HEK293 (cell line): Measurements from ENCODE around the gene TLE2.

Experiments used
- CTCF ChIA-PET: fragments of 350-600 bp; formaldehyde crosslinking; extraction: SDS; loops from one replicate; lab custom pipeline; 2021; ENCODE audit warnings: antibody characterized with exemption; lab: Yijun Ruan, JAX
- POLR2A ChIA-PET: fragments of 300-600 bp; formaldehyde crosslinking; extraction: SDS; loops from one replicate; lab custom pipeline; 2020; ENCODE audit warnings: antibody characterized with exemption, inconsistent platforms; lab: Yijun Ruan, JAX
- H3K27ac ChIP-seq: fragments of 200-500 bp; sonication (Bioruptor generic); 2 replicates; pipeline ENCODE4 v1.5.1; 2014; ENCODE audit warnings: low read depth, low read length, control low read depth, inconsistent platforms; ENCODE audit errors: extremely low read depth
- H3K36me3 ChIP-seq, 2 experiments: fragments of 200-500 bp in 1 of 2; sonication (Bioruptor generic) in 1 of 2; 1 replicate in 1 of 2; 2 replicates in 1 of 2; pipeline ENCODE4 v1.5.1; 2014 to 2017; ENCODE audit warnings: inconsistent platforms in 2 of 2, low read length in 2 of 2; ENCODE audit not compliant: control insufficient read depth in 2 of 2, insufficient read depth in 1 of 2
- H3K4me1 ChIP-seq: fragments of 200-500 bp; sonication (Bioruptor generic); 2 replicates; pipeline ENCODE4 v1.5.1; 2014; ENCODE audit warnings: mild to moderate bottlenecking, low read length, inconsistent platforms; ENCODE audit not compliant: control insufficient read depth, insufficient read depth
- H3K4me3 ChIP-seq: 2 replicates; pipeline ENCODE4 v1.5.1; 2011; ENCODE audit warnings: low read depth, mild to moderate bottlenecking, control low read depth, low read length, moderate library complexity
- H3K9me3 ChIP-seq: fragments of 200-500 bp; sonication (Bioruptor generic); 2 replicates; pipeline ENCODE4 v1.5.1; 2014; ENCODE audit warnings: low read depth, low read length, inconsistent platforms; ENCODE audit not compliant: control insufficient read depth, insufficient read depth
- EGR2 ChIP-seq: fragments of 450-650 bp; formaldehyde crosslinking; IDR thresholded peaks from 2 replicates; pipeline ENCODE4 v1.5.1; 2016; ENCODE audit warnings: low read depth, missing biosample characterization, missing genetic modification characterization
- HIC1 ChIP-seq: fragments of 450-650 bp; formaldehyde crosslinking; IDR thresholded peaks from 2 replicates; pipeline ENCODE4 v1.5.1; 2016; ENCODE audit warnings: missing biosample characterization, missing genetic modification characterization
- HOXC10 ChIP-seq: sonication (generic); formaldehyde crosslinking; IDR thresholded peaks from 2 replicates; pipeline ENCODE4 v1.8.1; 2023; ENCODE audit warnings: mild to moderate bottlenecking, missing genetic modification reagents
- HOXD13 ChIP-seq: sonication (generic); formaldehyde crosslinking; IDR thresholded peaks from 2 replicates; pipeline ENCODE4 v1.8.0; 2022; ENCODE audit warnings: missing genetic modification reagents, borderline replicate concordance
- ZBTB48 ChIP-seq: fragments of 450-650 bp; formaldehyde crosslinking; IDR thresholded peaks from 2 replicates; pipeline ENCODE4 v1.5.1; 2016; ENCODE audit warnings: missing biosample characterization, missing genetic modification characterization
- ZFHX2 ChIP-seq: fragments of 450-650 bp; formaldehyde crosslinking; conservative IDR thresholded peaks from 2 replicates; pipeline ENCODE4 v1.5.1; 2016; ENCODE audit warnings: missing biosample characterization, missing genetic modification characterization
- ZFP41 ChIP-seq: fragments of 450-650 bp; formaldehyde crosslinking; IDR thresholded peaks from 2 replicates; pipeline ENCODE4 v1.5.1; 2016; ENCODE audit warnings: missing biosample characterization, missing genetic modification characterization, borderline replicate concordance
- ZNF302 ChIP-seq: fragments of 450-650 bp; formaldehyde crosslinking; IDR thresholded peaks from 2 replicates; pipeline ENCODE4 v1.5.1; 2016; ENCODE audit warnings: missing biosample characterization, missing genetic modification characterization, low read depth
- ZNF324 ChIP-seq: fragments of 450-650 bp; formaldehyde crosslinking; IDR thresholded peaks from 2 replicates; pipeline ENCODE4 v1.5.1; 2016; ENCODE audit warnings: missing biosample characterization, missing genetic modification characterization
- ZNF398 ChIP-seq: fragments of 450-650 bp; formaldehyde crosslinking; IDR thresholded peaks from 2 replicates; pipeline ENCODE4 v1.5.1; 2017; ENCODE audit warnings: missing biosample characterization, missing genetic modification characterization
- ZNF549 ChIP-seq: fragments of 450-650 bp; IDR thresholded peaks from 2 replicates; pipeline ENCODE4 v1.5.1; 2018; ENCODE audit warnings: missing biosample characterization, missing genetic modification characterization, mild to moderate bottlenecking, inconsistent platforms, moderate library complexity
- ZSCAN23 ChIP-seq: fragments of 450-650 bp; formaldehyde crosslinking; IDR thresholded peaks from 2 replicates; pipeline ENCODE4 v1.5.1; 2016; ENCODE audit warnings: missing biosample characterization, missing genetic modification characterization
- TF ChIP-seq, protein P1 (sequence below): fragments of 450-650 bp; formaldehyde crosslinking; optimal IDR thresholded peaks from 2 replicates; pipeline ENCODE3; 2016; ENCODE audit warnings: missing biosample characterization, mild to moderate bottlenecking, missing genetic modification characterization
- TF ChIP-seq, protein P2 (sequence below): fragments of 450-650 bp; formaldehyde crosslinking; IDR thresholded peaks from 2 replicates; pipeline ENCODE4 v1.5.1; 2016; ENCODE audit warnings: missing biosample characterization, missing genetic modification characterization

TLE2 gene

DNA sequence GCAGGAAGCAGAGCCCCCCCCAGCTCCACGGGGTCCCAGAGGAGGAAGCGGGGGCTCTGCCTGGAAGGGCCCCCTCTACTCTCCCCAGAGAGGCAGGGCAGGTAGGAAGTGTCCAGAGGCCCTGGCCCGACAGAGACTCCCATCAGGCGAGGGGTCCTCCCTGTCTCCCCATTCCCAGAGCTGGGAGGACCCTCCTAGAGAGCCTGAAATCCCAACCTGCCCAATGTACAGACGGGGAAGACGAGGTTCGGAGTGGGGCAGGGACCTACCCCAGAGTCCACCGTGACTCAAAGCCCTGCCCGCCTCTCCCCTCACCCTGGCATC lies 1.1 kb downstream of the TLE2 start:
- ChIA-PET POLR2A (interaction anchor here (0.9 kb wide), 1 partner anchor 25 kb away, joined by 4 read pairs; no protein-coding TSS in a partner anchor), CTCF (interaction anchor here (0.5 to 0.8 kb wide), 2 partner anchors 13 to 134 kb away, joined by 3 to 4 read pairs; no protein-coding TSS in a partner anchor)
- no peak overlapping the region for H3K4me3 ChIP-seq
- no peaks in the 10 kb centered on the region for H3K36me3 ChIP-seq
- no peaks in the 10 kb centered on the region; the same call in 1 of the 2 replicates for H3K4me1 ChIP-seq
- H3K9me3 ChIP-seq, result no peaks in the 10 kb centered on the region
- H3K27ac ChIP-seq, result no peak overlapping the region
- TF ChIP-seq ZSCAN23 (tag by site-specific recombination) (no peak), ZNF398 (tag by site-specific recombination) (no peak), HIC1 (tag by site-specific recombination) (peak; percentile 71), ZNF302 (tag by site-specific recombination) (no peak)

DNA sequence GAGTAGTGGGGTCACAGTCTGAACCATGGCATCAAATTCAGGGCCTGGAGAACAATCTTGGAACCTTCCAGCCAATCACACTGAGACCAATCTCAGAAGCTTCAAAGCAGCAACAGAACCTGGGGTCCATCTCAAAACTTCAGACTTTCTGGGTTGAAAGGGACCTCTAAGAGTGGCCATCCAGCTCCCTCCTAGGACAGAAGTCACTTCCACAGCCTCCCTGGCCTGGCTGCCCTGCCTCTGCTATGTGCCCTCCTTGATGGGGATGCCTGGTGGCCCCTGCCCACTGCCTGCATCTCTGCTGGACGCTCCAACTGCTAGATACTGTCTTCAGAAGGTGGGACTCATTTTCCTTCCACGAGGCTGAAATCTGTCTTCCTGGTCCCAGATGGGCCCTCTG lies 1.8 kb downstream of the TLE2 start:
- Histone ChIP-seq H3K4me3 (no peak overlapping the region), H3K36me3 (no peaks in the 10 kb centered on the region), H3K4me1 (no peaks in the 10 kb centered on the region; the same call in 1 of the 2 replicates), H3K27ac (no peak overlapping the region), H3K9me3 (no peaks in the 10 kb centered on the region)
- TF ChIP-seq ZFP41, result no peak
- TF ChIP-seq ZBTB48, result peak; percentile 56
- CTCF ChIA-PET, result interaction anchor here (0.8 to 1.0 kb wide), 2 partner anchors 14 to 48 kb away, joined by 3 read pairs; no protein-coding TSS in a partner anchor
- POLR2A ChIA-PET, result interaction anchor here (0.9 to 1.0 kb wide), 2 partner anchors 9 to 26 kb away, joined by 4 to 5 read pairs; no protein-coding TSS in a partner anchor

- TF ChIP-seq, protein P1, sequence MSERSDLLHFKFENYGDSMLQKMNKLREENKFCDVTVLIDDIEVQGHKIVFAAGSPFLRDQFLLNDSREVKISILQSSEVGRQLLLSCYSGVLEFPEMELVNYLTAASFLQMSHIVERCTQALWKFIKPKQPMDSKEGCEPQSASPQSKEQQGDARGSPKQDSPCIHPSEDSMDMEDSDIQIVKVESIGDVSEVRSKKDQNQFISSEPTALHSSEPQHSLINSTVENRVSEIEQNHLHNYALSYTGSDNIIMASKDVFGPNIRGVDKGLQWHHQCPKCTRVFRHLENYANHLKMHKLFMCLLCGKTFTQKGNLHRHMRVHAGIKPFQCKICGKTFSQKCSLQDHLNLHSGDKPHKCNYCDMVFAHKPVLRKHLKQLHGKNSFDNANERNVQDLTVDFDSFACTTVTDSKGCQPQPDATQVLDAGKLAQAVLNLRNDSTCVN (tag by site-specific recombination), result peak; percentile 9
- TF ChIP-seq ZNF549 (tag by site-specific recombination), result no peak
- TF ChIP-seq, all 188 proteins: peak for 1
- ChIA-PET CTCF (interaction anchor here (1.0 kb wide), 1 partner anchor 49 kb away, joined by 3 read pairs; no protein-coding TSS in a partner anchor), POLR2A (interaction anchor here (1.0 kb wide), 1 partner anchor 9 kb away, joined by 5 read pairs; no protein-coding TSS in a partner anchor)
- no peak overlapping the region for H3K27ac ChIP-seq
- no peaks in the 10 kb centered on the region for H3K9me3 ChIP-seq
- H3K36me3 ChIP-seq, result no peaks in the 10 kb centered on the region
- no peaks in the 10 kb centered on the region; the same call in 1 of the 2 replicates for H3K4me1 ChIP-seq
- H3K4me3 ChIP-seq, result no peak overlapping the region
These were observed 2.3 kb downstream of the TLE2 start for GRCh38 chr19:3026768-3027167.

GRCh38 chr19:3025549-3025886 lies 3.6 kb downstream of the TLE2 start:
- H3K4me1 ChIP-seq, result no peaks in the 10 kb centered on the region; the same call in 1 of the 2 replicates
- no peaks in the 10 kb centered on the region for H3K9me3 ChIP-seq
- no peaks in the 10 kb centered on the region for H3K36me3 ChIP-seq
- no peak overlapping the region for H3K4me3 ChIP-seq
- CTCF ChIA-PET, result interaction anchor here (0.7 kb wide), 1 partner anchor 14 kb away, joined by 9 read pairs; no protein-coding TSS in a partner anchor
- no peak overlapping the region for H3K27ac ChIP-seq
- TF ChIP-seq, protein P2, sequence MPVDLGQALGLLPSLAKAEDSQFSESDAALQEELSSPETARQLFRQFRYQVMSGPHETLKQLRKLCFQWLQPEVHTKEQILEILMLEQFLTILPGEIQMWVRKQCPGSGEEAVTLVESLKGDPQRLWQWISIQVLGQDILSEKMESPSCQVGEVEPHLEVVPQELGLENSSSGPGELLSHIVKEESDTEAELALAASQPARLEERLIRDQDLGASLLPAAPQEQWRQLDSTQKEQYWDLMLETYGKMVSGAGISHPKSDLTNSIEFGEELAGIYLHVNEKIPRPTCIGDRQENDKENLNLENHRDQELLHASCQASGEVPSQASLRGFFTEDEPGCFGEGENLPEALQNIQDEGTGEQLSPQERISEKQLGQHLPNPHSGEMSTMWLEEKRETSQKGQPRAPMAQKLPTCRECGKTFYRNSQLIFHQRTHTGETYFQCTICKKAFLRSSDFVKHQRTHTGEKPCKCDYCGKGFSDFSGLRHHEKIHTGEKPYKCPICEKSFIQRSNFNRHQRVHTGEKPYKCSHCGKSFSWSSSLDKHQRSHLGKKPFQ, result no peak
- TF ChIP-seq ZNF324 (no peak), HOXC10 (CRISPR knock-in tag) (no peak), ZFHX2 (peak; percentile 38; the same call in 1 of the 2 replicates), EGR2 (peak; percentile 36; the same call in 1 of the 2 replicates), HOXD13 (CRISPR knock-in tag) (no peak)
- TF ChIP-seq, all 188 proteins: peak for 2
- POLR2A ChIA-PET, result interaction anchor here (2.3 kb wide), 1 partner anchor 10 kb away, joined by 8 read pairs; no protein-coding TSS in a partner anchor
